Transverse colon (tissue), 3 donors: ENCODE measurements around the gene RAN.

ENCODE experiments used
- EP300 ChIP-seq: sonication (generic); formaldehyde crosslinking; IDR thresholded peaks from one replicate; pipeline ENCODE4 v1.6.1; 2017; ENCODE audit warnings: antibody characterized with exemption, low read depth
- POLR2A ChIP-seq: fragments of 450-650 bp; IDR thresholded peaks from one replicate; pipeline ENCODE4 v1.6.1; 2016; ENCODE audit warnings: antibody characterized with exemption, mild to moderate bottlenecking, moderate library complexity
- TF ChIP-seq, protein P1 (sequence below), 5 experiments: fragments of 200-600 bp in 3 of 5; fragments of 450-650 bp in 2 of 5; sonication (generic) in 3 of 5; IDR thresholded peaks; 1 replicate in 2 of 5; 2 replicates in 3 of 5; pipeline ENCODE4 v1.5.1; 2016 to 2017; ENCODE audit warnings: antibody characterized with exemption in 5 of 5, inconsistent platforms in 3 of 5, mild to moderate bottlenecking in 2 of 5, moderate library complexity in 1 of 5

DNA sequence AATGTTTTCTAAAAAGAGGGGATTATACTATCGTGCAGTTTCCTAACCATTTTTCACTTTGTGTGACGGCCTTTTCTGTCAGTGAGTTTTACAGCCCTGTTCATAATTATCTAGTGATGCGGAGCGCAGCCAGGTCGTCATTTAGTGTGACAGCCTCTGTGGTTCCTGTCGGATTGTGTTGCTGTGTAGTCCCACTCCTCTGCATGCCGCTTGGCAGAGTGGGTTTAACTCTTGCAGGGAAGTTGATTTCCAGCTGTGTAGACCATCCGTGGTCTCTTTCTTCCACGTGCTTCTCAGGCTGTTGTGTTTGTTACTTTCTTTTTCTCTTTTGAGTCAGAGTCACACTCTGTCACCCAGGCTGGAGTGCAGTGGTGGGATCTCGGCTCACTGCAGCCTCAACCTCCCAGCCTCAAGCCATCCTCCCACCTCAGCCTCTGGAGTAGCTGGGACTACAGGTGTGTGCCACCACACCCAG lies 8.6 kb downstream of the RAN start:
- no peak for TF ChIP-seq EP300
- TF ChIP-seq, protein P1, sequence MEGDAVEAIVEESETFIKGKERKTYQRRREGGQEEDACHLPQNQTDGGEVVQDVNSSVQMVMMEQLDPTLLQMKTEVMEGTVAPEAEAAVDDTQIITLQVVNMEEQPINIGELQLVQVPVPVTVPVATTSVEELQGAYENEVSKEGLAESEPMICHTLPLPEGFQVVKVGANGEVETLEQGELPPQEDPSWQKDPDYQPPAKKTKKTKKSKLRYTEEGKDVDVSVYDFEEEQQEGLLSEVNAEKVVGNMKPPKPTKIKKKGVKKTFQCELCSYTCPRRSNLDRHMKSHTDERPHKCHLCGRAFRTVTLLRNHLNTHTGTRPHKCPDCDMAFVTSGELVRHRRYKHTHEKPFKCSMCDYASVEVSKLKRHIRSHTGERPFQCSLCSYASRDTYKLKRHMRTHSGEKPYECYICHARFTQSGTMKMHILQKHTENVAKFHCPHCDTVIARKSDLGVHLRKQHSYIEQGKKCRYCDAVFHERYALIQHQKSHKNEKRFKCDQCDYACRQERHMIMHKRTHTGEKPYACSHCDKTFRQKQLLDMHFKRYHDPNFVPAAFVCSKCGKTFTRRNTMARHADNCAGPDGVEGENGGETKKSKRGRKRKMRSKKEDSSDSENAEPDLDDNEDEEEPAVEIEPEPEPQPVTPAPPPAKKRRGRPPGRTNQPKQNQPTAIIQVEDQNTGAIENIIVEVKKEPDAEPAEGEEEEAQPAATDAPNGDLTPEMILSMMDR (IDR thresholded peaks at IDR 0.05) = no peak
- no peak for TF ChIP-seq POLR2A
